Measurements from ENCODE around the gene SMOC2. TPM values are rescaled to one million over a fixed set of nuclear protein-coding genes. Genes with fewer than 3 reads are reported as not detected.

Gene SMOC2
- total RNA-seq, 1 donor from 2014 or later: not detected

DNA sequence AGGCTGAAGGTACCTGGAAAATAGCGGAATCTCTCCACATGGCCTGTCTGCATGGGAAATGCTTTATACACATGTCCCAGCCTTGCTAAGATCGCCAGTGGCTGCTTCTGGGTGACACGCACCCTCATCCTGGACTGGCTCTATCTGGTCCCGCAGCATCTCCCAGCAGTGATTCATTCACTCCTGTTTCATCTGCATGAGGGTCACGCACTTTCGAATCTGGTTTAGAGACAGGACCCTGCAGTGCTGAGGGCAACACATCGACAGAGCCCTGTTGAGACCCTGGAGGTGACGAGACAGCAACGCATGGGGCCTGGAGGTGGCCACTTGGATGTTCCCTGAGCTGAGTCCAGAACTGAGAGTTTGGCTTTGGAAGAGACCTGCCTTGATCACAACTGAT, 136.5 kb downstream of the SMOC2 start:
- no peaks in the 10 kb centered on the region for H3K27me3 ChIP-seq (ENCODE audit: control insufficient read depth, insufficient read depth, low read length)
- no peak overlapping the region for H3K4me3 ChIP-seq (ENCODE audit: low read depth, low read length)
- no peak for DNase-seq (ENCODE audit: low read depth)
- H3K36me3 ChIP-seq (ENCODE audit: control insufficient read depth, insufficient read depth, low read length): no peaks in the 10 kb centered on the region
- TF ChIP-seq, protein P1, sequence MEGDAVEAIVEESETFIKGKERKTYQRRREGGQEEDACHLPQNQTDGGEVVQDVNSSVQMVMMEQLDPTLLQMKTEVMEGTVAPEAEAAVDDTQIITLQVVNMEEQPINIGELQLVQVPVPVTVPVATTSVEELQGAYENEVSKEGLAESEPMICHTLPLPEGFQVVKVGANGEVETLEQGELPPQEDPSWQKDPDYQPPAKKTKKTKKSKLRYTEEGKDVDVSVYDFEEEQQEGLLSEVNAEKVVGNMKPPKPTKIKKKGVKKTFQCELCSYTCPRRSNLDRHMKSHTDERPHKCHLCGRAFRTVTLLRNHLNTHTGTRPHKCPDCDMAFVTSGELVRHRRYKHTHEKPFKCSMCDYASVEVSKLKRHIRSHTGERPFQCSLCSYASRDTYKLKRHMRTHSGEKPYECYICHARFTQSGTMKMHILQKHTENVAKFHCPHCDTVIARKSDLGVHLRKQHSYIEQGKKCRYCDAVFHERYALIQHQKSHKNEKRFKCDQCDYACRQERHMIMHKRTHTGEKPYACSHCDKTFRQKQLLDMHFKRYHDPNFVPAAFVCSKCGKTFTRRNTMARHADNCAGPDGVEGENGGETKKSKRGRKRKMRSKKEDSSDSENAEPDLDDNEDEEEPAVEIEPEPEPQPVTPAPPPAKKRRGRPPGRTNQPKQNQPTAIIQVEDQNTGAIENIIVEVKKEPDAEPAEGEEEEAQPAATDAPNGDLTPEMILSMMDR (IDR thresholded peaks at IDR 0.05; ENCODE audit: insufficient read depth, low read length, poor library complexity, severe bottlenecking): no peak

DNA sequence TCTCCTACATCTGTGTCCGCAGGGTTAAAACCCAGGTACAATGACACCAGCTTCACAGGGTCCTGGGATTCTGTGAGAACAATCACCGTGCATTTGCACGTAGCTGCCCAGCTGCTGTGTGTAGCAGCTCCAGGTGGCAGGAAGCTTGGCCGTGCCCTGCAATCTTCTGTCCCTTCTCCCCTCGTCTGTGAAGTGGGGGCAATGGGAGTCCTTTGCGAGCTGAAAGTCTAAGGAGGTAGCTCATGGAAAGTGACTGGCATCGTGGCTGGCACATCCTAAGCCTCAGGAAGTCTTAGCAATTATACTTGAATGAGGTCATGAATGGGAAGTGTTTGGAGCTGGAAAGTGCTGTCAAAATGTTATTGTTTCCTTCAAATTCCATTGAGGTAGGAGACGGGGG, 137.1 kb downstream of the SMOC2 start:
- Histone ChIP-seq H3K4me3 (ENCODE audit: low read depth, low read length) (no peak overlapping the region), H3K27me3 (ENCODE audit: control insufficient read depth, insufficient read depth, low read length) (no peaks in the 10 kb centered on the region), H3K36me3 (ENCODE audit: control insufficient read depth, insufficient read depth, low read length) (no peaks in the 10 kb centered on the region)
- TF ChIP-seq, protein P1 (IDR thresholded peaks at IDR 0.05; ENCODE audit: insufficient read depth, low read length, poor library complexity, severe bottlenecking): no peak
- no peak for DNase-seq (ENCODE audit: low read depth)

DNA sequence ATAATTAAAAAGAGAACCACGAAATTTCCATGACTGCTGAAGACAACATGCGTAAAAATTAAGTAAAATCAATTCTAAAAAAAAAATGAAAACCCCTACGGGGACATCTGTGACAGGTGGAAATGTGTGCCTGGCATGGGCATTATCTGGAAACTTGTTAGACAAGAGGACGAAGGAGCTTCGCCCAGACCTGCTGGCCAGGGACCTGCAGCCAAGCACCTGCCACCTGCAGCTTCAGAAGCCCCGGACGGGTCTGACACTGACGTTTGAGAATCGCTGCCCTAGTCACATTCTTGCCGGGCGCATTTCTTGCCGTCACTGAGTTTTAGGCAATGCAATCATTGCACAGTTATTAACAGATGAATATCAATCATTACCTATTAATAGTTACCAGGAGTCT, 140.3 kb downstream of the SMOC2 start:
- no peaks in the 10 kb centered on the region for H3K27me3 ChIP-seq (ENCODE audit: control insufficient read depth, insufficient read depth, low read length)
- DNase-seq (ENCODE audit: low read depth): no peak
- H3K36me3 ChIP-seq (ENCODE audit: control insufficient read depth, insufficient read depth, low read length): no peaks in the 10 kb centered on the region
- no peak overlapping the region for H3K4me3 ChIP-seq (ENCODE audit: low read depth, low read length)
- TF ChIP-seq, protein P1 (IDR thresholded peaks at IDR 0.05; ENCODE audit: insufficient read depth, low read length, poor library complexity, severe bottlenecking): no peak

DNA sequence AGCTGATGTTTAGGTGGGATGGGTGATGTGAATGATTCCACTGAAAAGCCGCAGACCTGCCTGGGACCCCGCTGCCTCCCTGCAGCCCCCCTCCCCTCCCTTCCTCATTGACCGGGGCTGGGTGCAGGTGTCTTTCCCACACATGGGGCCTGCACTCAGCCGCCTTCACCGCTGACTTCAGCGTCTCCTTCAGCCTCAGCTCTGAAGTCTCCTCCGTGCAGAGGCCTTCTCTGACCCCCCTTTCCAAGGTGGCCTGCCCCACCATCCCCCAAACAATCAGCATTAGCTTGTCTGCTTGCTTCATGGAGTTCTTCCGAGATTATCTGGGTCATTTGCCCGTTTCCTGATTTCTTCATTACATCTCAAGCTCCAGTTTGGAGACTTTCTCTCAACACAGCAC, 140.7 kb downstream of the SMOC2 start:
- H3K27me3 ChIP-seq (ENCODE audit: control insufficient read depth, insufficient read depth, low read length): no peaks in the 10 kb centered on the region
- no peak for DNase-seq (ENCODE audit: low read depth)
- no peaks in the 10 kb centered on the region for H3K36me3 ChIP-seq (ENCODE audit: control insufficient read depth, insufficient read depth, low read length)
- TF ChIP-seq, protein P1 (IDR thresholded peaks at IDR 0.05; ENCODE audit: insufficient read depth, low read length, poor library complexity, severe bottlenecking): no peak
- no peak overlapping the region for H3K4me3 ChIP-seq (ENCODE audit: low read depth, low read length)

DNA sequence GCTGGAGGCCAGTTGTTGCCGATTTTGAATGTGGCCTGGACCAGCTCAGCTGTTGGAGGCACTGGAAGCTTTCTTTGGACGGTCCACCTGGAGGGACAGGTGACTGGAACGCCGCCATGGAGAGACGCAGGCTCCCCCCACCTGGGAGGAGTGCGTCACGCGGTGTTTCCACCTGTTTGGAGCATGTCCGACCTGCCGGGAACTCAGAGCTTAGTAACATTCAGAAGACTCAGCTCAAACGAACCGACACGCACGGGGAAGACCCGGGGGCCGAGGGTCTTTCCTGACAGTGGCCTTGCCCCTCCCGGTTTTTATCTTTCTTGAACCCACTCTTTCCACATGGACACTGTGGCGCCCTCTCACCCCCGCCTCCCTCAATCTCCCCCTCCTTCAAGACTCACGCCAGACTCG, 141.6 kb downstream of the SMOC2 start:
- no peaks in the 10 kb centered on the region for H3K36me3 ChIP-seq (ENCODE audit: control insufficient read depth, insufficient read depth, low read length)
- no peaks in the 10 kb centered on the region for H3K27me3 ChIP-seq (ENCODE audit: control insufficient read depth, insufficient read depth, low read length)
- no peak overlapping the region for H3K4me3 ChIP-seq (ENCODE audit: low read depth, low read length)
- no peak for DNase-seq (ENCODE audit: low read depth)
- TF ChIP-seq, protein P1 (IDR thresholded peaks at IDR 0.05; ENCODE audit: insufficient read depth, low read length, poor library complexity, severe bottlenecking): no peak

DNA sequence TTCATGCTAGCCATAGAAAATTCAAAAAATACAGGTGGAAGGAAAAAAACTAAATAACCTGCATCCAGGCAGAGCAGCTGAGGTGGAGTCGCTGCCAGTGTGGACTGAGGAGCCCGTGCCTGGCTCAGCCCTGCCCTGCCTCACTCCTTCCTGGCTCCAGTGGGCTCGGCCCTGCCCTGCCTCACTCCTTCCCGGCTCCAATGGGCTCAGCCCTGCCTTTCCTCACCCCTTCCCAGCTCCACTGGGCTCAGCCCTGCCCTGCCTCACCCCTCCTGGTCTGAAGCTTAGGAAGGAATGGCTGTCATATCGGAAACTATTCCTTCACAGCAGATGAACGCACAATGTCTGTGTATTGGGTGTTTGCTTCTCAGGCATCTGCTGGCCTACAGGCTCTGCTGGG, 142.1 kb downstream of the SMOC2 start:
- H3K4me3 ChIP-seq (ENCODE audit: low read depth, low read length): no peak overlapping the region
- no peaks in the 10 kb centered on the region for H3K36me3 ChIP-seq (ENCODE audit: control insufficient read depth, insufficient read depth, low read length)
- TF ChIP-seq, protein P1 (IDR thresholded peaks at IDR 0.05; ENCODE audit: insufficient read depth, low read length, poor library complexity, severe bottlenecking): no peak
- no peak for DNase-seq (ENCODE audit: low read depth)
- no peaks in the 10 kb centered on the region for H3K27me3 ChIP-seq (ENCODE audit: control insufficient read depth, insufficient read depth, low read length)

Measured in kidney epithelial cell (primary cell).